HepG2 (cell line): Measurements from ENCODE around the gene DBNDD2. TPM values are rescaled to one million over a fixed set of nuclear protein-coding genes. Genes with fewer than 3 reads are reported as not detected.
A peak's percentile ranks its signal among the peaks of the same experiment; 100 is the strongest.

ENCODE experiments used
- HMGXB3 ChIP-seq: sonication (generic); formaldehyde crosslinking; IDR thresholded peaks from 2 replicates; pipeline ENCODE4 v1.4.0; 2020; ENCODE audit warnings: missing genetic modification reagents, borderline replicate concordance
- HNRNPUL1 ChIP-seq: fragments of 200-400 bp; formaldehyde crosslinking; IDR thresholded peaks from 2 replicates; pipeline ENCODE4 v1.6.1; 2017; ENCODE audit warnings: low read depth, mild to moderate bottlenecking, low read length, moderate library complexity
- KIAA2018 ChIP-seq: sonication (generic); formaldehyde crosslinking; IDR thresholded peaks from 2 replicates; pipeline ENCODE4 v1.5.0; 2020; ENCODE audit warnings: mild to moderate bottlenecking, missing genetic modification reagents, borderline replicate concordance
- NCOA1 ChIP-seq: sonication (generic); formaldehyde crosslinking; IDR thresholded peaks from 2 replicates; pipeline ENCODE4 v1.9.0; 2021; ENCODE audit warnings: missing genetic modification reagents
- RFX1 ChIP-seq: fragments of 450-650 bp; IDR thresholded peaks from 2 replicates; pipeline ENCODE4 v1.6.1; 2017
- SALL2 ChIP-seq: sonication (generic); formaldehyde crosslinking; IDR thresholded peaks from 2 replicates; pipeline ENCODE4 v1.8.1; 2023; ENCODE audit warnings: mild to moderate bottlenecking, missing genetic modification reagents, inconsistent platforms
- TBP ChIP-seq: sonication (generic); formaldehyde crosslinking; IDR thresholded peaks from 2 replicates; pipeline ENCODE4 v1.5.0; 2020; ENCODE audit warnings: missing genetic modification reagents
- ZBTB46 ChIP-seq: sonication (generic); formaldehyde crosslinking; IDR thresholded peaks from 2 replicates; pipeline ENCODE4 v1.4.0; 2020; ENCODE audit warnings: mild to moderate bottlenecking, missing genetic modification reagents, borderline replicate concordance
- ZNF234 ChIP-seq: sonication (generic); formaldehyde crosslinking; conservative IDR thresholded peaks from 2 replicates; pipeline ENCODE4 v1.5.1; 2020; ENCODE audit warnings: mild to moderate bottlenecking, missing genetic modification reagents
- ZNF24 ChIP-seq: fragments of 450-650 bp; IDR thresholded peaks from 2 replicates; pipeline ENCODE4 v1.6.1; 2017; ENCODE audit warnings: antibody characterized with exemption, mild to moderate bottlenecking
- ZNF652 ChIP-seq: IDR thresholded peaks from 2 replicates; pipeline ENCODE4 v1.6.1; 2016; ENCODE audit warnings: low read depth, borderline replicate concordance
- ZNF839 ChIP-seq: sonication (generic); formaldehyde crosslinking; IDR thresholded peaks from 2 replicates; pipeline ENCODE4 v1.4.0; 2020; ENCODE audit warnings: missing genetic modification reagents, mild to moderate bottlenecking, borderline replicate concordance
- ZNF841 ChIP-seq: sonication (generic); formaldehyde crosslinking; IDR thresholded peaks from 2 replicates; pipeline ENCODE4 v1.8.1; 2023; ENCODE audit warnings: missing genetic modification reagents, borderline replicate concordance
- polyA plus RNA-seq, 8 experiments: library from polyadenylated mRNA; depleted of rRNA in 3 of 8; stranded (reverse) in 7 of 8; unstranded in 1 of 8; fragments of >200 nt; fragmentation: Illumina TruSeq in 4 of 8; extraction: Trizol in 4 of 8; gene quantifications; 2 replicates each; pipeline versions ENCODE4 v1.2.1 to v1.2.3, GENCODE V29; 2011 to 2016; ENCODE audit warnings: low read depth in 4 of 8, missing spikeins in 1 of 8, mixed read lengths in 1 of 8; ENCODE audit not compliant: insufficient read depth in 1 of 8
- total RNA-seq, 5 experiments: library from RNA; depleted of rRNA; stranded (reverse); fragments of >200 nt; fragmentation: Illumina TruSeq; extraction: Trizol; gene quantifications; 2 replicates each; pipeline ENCODE4 v1.2.3, GENCODE V29; 2016; ENCODE audit warnings: low read depth in 1 of 5

Gene DBNDD2
- total and polyA plus RNA-seq, 2 of the 13 experiments (the other 11 are each of a cell fraction or from before 2014, with no cell fraction given): 16.7 to 47.6 TPM

- TF ChIP-seq ZBTB46 (CRISPR knock-in tag) (no peak), ZNF652 (CRISPR knock-in tag) (no peak), KIAA2018 (CRISPR knock-in tag) (no peak), HNRNPUL1 (no peak), ZNF841 (CRISPR knock-in tag) (no peak), NCOA1 (CRISPR knock-in tag) (no peak), ZNF839 (CRISPR knock-in tag) (0 out of 2 replicates have a peak, but pooled peaks have one; percentile 48), ZNF24 (no peak), RFX1 (no peak), HMGXB3 (CRISPR knock-in tag) (no peak), SALL2 (CRISPR knock-in tag) (no peak), ZNF234 (0 out of 2 replicates have a peak, but pooled peaks have one; percentile 10), TBP (CRISPR knock-in tag) (0 out of 2 replicates have a peak, but pooled peaks have one; percentile 37)
Observed at GRCh38 chr20:45405571-45406259, 2.4 kb upstream of the DBNDD2 start (continued).
